Right lobe of liver (tissue), 6 donors: ENCODE data around the gene HSPH1. TPM values are rescaled to one million over a fixed set of nuclear protein-coding genes. Genes with fewer than 3 reads are reported as not detected.

Experiments used
- ATAC-seq, 4 donors: fragments of 200-7000 bp; cut with Tn5 transposase; one replicate each; pipeline ENCODE4 v1.9.1; 2020; ENCODE audit warnings: mild to moderate bottlenecking in 4 of 4, moderate library complexity in 4 of 4
- DNase-seq, 3 donors: peaks; one replicate each; pipeline ENCODE4 v3.0.0-alpha.2; 2020
- H3K27ac ChIP-seq, 3 donors: fragments of 200-600 bp; one replicate each; pipeline ENCODE4 v1.8.0; 2022
- H3K27me3 ChIP-seq, 2 donors: fragments of 200-600 bp; one replicate each; pipeline ENCODE4 v1.8.0; 2022
- H3K36me3 ChIP-seq, 4 donors: fragments of 200-600 bp; sonication (generic) in 1 of 4; one replicate each; pipeline versions ENCODE4 v1.5.1 to v1.8.0; 2017 to 2022; ENCODE audit warnings: control low read depth in 1 of 4
- H3K4me1 ChIP-seq, 4 donors: fragments of 200-600 bp; sonication (generic) in 1 of 4; one replicate each; pipeline versions ENCODE4 v1.5.1 to v1.8.0; 2017 to 2022; ENCODE audit warnings: control low read depth in 1 of 4
- H3K4me3 ChIP-seq, 3 donors: fragments of 200-600 bp; one replicate each; pipeline ENCODE4 v1.8.0; 2022
- H3K9me3 ChIP-seq, 4 donors: fragments of 200-600 bp; sonication (generic) in 1 of 4; one replicate each; pipeline versions ENCODE4 v1.5.1 to v1.8.0; 2017 to 2022; ENCODE audit warnings: control low read depth in 1 of 4
- CTCF ChIP-seq, 4 donors: fragments of 200-600 bp in 3 of 4; fragments of 450-650 bp in 1 of 4; IDR thresholded peaks; one replicate each; pipeline versions ENCODE4 v1.5.1 to v1.8.0; 2016 to 2022; ENCODE audit warnings: antibody characterized with exemption in 4 of 4, mild to moderate bottlenecking in 2 of 4
- POLR2A ChIP-seq: fragments of 450-650 bp; IDR thresholded peaks from one replicate; pipeline ENCODE4 v1.6.1; 2017; ENCODE audit warnings: antibody characterized with exemption, mild to moderate bottlenecking
- WGBS: methylation state at CpG from one replicate; pipeline ENCODE4 v1.1.6; 2018; ENCODE audit warnings: low coverage, low lambda C conversion rate; ENCODE audit not compliant: insufficient coverage; ENCODE audit errors: missing lambda C conversion rate; 5-methylcytosine and 5-hydroxymethylcytosine counted together
- intact Hi-C, 2 donors: fragments of 100-400 bp; cut with DNase I; formaldehyde crosslinking; loops; one replicate each; pipeline versions ENCODE4 v1.11.2 to v1.14.1; 2022
- total RNA-seq, 6 experiments: library from RNA; depleted of rRNA in 2 of 6; stranded (reverse); fragments of >200 nt in 2 of 6; fragmentation: NEBNext Ultra II Directional in 3 of 6; extraction: Animal tissue kit (Norgen Biotek cat#: 25700) in 3 of 6; gene quantifications; one replicate each; pipeline versions ENCODE4 v1.1.0 to v1.2.4, GENCODE V29; 2016 to 2023
- donor health status: DM: no; HTN: yes; CAD: no.
- donor health status: DM: no; HTN: no; CAD: no.
- donor health status: DM: no; HTN: no; CAD: no.
- donor health status: DM: no; HTN: yes; CAD: no.
- donor health status: DM: no; HTN: yes; CAD: no.

Gene HSPH1
- total RNA-seq, 6 experiments from 2014 or later = 19.6 to 60.8 (median 31.0) TPM

GRCh38 chr13:31168736-31169135 lies 7.0 kb upstream of the HSPH1 start:
- DNase-seq = no peak
- WGBS = 87% methylated on average over 10 of the region's 11 CpGs
- ATAC-seq = no peak

GRCh38 chr13:31168166-31168565 lies 6.5 kb upstream of the HSPH1 start:
- no peaks in the 10 kb centered on the region for H3K36me3 ChIP-seq
- WGBS = 43% methylated on average over 2 of the region's 2 CpGs
- no peak overlapping the region for H3K27ac ChIP-seq
- DNase-seq (no peak), ATAC-seq (no peak)
- TF ChIP-seq CTCF (IDR thresholded peaks at IDR 0.05) = no peak
- no peak for TF ChIP-seq POLR2A
- H3K9me3 ChIP-seq = no peaks in the 10 kb centered on the region
- H3K4me3 ChIP-seq = no peak overlapping the region
- H3K4me1 ChIP-seq = peaks cover 0 to 1% (median 0%) of the 10 kb centered on the region in 4 donors
- intact Hi-C loops = no loop called here
- no peaks in the 10 kb centered on the region for H3K27me3 ChIP-seq

More at GRCh38 chr13:31168736-31169135, 7.0 kb upstream of the HSPH1 start:
- H3K9me3 ChIP-seq = no peaks in the 10 kb centered on the region
- H3K27ac ChIP-seq = no peak overlapping the region
- TF ChIP-seq POLR2A = no peak
- TF ChIP-seq CTCF (IDR thresholded peaks at IDR 0.05) = no peak
- no peaks in the 10 kb centered on the region for H3K36me3 ChIP-seq
- intact Hi-C loops = no loop called here
- no peak overlapping the region for H3K4me3 ChIP-seq
- no peaks in the 10 kb centered on the region for H3K27me3 ChIP-seq
- H3K4me1 ChIP-seq = no peaks in the 10 kb centered on the region

- intact Hi-C loops = no loop called here
- Histone ChIP-seq H3K4me3 (no peak overlapping the region), H3K9me3 (no peaks in the 10 kb centered on the region), H3K27me3 (no peaks in the 10 kb centered on the region), H3K4me1 (peaks cover 0 to 5% (median 0%) of the 10 kb centered on the region in 4 donors), H3K27ac (no peak overlapping the region), H3K36me3 (no peaks in the 10 kb centered on the region)
- TF ChIP-seq CTCF (IDR thresholded peaks at IDR 0.05) = no peak
- no peak for TF ChIP-seq POLR2A
- ATAC-seq (no peak), DNase-seq (no peak)
These were observed 5.8 kb upstream of the HSPH1 start for GRCh38 chr13:31167490-31167889.

GRCh38 chr13:31166591-31166990 lies 4.9 kb upstream of the HSPH1 start:
- Histone ChIP-seq H3K4me3 (no peak overlapping the region), H3K4me1 (peaks cover 0 to 5% (median 0%) of the 10 kb centered on the region in 4 donors), H3K9me3 (no peaks in the 10 kb centered on the region), H3K36me3 (no peaks in the 10 kb centered on the region), H3K27me3 (no peaks in the 10 kb centered on the region), H3K27ac (no peak overlapping the region)
- ATAC-seq (no peak), DNase-seq (no peak)
- 85% methylated on average over 3 of the region's 3 CpGs for WGBS
- intact Hi-C loops = no loop called here
- TF ChIP-seq CTCF (IDR thresholded peaks at IDR 0.05) (no peak), POLR2A (no peak)
